ENCODE measurements around the gene LARP1.

Gene LARP1

DNA sequence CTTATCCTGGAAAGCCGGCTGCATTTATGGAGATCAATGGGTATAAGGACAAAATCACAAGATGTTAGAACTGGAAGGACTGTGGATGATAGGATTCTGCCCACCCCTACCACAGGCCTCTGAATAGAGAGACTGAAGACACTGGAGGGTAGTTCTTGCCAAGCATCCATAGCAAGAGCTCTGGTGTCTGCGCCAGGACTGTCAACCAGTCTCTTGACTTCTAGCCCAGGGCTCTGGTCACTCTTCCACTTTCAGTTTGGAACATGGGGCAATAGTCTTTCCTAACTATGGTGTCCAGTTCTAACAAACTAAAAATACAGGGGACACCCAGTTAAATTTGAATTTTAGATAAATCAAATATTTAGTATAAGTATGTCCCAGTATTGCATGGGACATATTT is 23.4 kb downstream of the LARP1 start:
- in situ Hi-C loops (cut with HindIII; ENCODE audit: low sequenced_read_pairs) = no loop called here
- TF ChIP-seq, protein P1, sequence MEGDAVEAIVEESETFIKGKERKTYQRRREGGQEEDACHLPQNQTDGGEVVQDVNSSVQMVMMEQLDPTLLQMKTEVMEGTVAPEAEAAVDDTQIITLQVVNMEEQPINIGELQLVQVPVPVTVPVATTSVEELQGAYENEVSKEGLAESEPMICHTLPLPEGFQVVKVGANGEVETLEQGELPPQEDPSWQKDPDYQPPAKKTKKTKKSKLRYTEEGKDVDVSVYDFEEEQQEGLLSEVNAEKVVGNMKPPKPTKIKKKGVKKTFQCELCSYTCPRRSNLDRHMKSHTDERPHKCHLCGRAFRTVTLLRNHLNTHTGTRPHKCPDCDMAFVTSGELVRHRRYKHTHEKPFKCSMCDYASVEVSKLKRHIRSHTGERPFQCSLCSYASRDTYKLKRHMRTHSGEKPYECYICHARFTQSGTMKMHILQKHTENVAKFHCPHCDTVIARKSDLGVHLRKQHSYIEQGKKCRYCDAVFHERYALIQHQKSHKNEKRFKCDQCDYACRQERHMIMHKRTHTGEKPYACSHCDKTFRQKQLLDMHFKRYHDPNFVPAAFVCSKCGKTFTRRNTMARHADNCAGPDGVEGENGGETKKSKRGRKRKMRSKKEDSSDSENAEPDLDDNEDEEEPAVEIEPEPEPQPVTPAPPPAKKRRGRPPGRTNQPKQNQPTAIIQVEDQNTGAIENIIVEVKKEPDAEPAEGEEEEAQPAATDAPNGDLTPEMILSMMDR (IDR thresholded peaks at IDR 0.05; ENCODE audit: low read depth, low read length, missing control alignments) = no peak
- H3K4me3 ChIP-seq (ENCODE audit: low read depth, low read length) = no peak overlapping the region
- DNase-seq (ENCODE audit: low read depth) = no peak

DNA sequence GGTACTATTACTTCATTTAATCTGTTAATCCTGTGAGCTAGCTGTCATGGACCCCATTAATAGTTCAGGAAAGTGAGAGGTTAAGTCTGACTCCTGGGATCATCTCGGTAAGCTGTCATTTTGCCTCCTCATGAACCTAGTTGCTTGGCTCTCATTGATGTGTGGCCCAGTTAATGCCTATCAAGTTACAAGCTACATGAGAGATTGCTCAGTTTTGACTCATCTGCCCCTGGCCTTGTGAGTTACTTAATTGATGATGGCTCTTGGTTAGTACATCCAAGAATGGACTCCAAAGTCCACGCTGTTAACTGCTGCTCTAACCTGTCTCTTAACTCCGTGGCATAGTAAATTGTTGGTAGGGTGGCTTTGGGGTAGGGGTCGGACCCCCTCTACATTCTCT is 23.9 kb downstream of the LARP1 start:
- in situ Hi-C loops (cut with HindIII; ENCODE audit: low sequenced_read_pairs) = no loop called here
- peak; percentile 49 for DNase-seq (ENCODE audit: low read depth)
- TF ChIP-seq, protein P1 (IDR thresholded peaks at IDR 0.05; ENCODE audit: low read depth, low read length, missing control alignments) = no peak
- H3K4me3 ChIP-seq (ENCODE audit: low read depth, low read length) = no peak overlapping the region

DNA sequence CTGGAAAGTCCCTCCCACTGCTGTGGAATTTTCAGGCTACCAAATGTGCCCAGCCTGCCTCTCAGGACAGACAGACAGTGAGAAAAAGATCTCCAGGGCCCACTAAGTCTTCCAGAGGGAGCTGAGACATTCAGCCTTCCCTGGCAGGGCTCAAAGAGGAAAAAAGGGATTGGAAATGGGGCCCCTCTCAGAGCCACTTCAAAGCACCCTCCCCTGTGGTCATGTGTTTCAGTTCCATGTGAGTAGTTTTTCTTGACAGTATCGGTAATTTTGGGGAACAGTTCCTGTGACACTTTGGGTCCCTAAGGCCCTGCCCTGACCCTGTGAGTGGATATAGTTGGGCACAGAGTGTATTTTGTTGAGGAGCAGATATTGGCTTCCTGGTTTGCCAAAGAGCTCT is 25.0 kb downstream of the LARP1 start:
- no peak for DNase-seq (ENCODE audit: low read depth)
- in situ Hi-C loops (cut with HindIII; ENCODE audit: low sequenced_read_pairs) = no loop called here
- TF ChIP-seq, protein P1 (IDR thresholded peaks at IDR 0.05; ENCODE audit: low read depth, low read length, missing control alignments) = no peak
- H3K4me3 ChIP-seq (ENCODE audit: low read depth, low read length) = no peak overlapping the region

DNA sequence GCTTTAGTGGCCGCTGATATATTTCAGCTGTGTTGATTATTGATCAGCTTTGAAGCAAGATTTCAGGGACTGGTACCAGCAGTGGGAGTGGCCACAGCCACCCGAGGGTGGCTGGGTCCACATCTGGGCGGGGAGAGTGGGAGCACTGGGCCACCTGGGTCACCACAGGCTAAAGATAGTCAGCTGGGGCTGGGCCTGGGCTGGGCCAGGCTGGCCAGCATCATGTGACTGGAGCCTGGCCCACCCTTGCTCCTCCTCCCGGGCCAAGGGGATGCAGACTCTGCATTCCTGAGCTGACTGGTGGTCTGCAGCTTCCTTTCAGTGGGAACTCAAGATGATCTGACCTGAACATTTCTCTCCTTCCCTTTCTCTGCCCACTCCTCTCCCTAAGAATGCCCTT is 27.1 kb downstream of the LARP1 start:
- TF ChIP-seq, protein P1 (IDR thresholded peaks at IDR 0.05; ENCODE audit: low read depth, low read length, missing control alignments) = no peak
- in situ Hi-C loops (cut with HindIII; ENCODE audit: low sequenced_read_pairs) = no loop called here
- no peak for DNase-seq (ENCODE audit: low read depth)
- H3K4me3 ChIP-seq (ENCODE audit: low read depth, low read length) = no peak overlapping the region

DNA sequence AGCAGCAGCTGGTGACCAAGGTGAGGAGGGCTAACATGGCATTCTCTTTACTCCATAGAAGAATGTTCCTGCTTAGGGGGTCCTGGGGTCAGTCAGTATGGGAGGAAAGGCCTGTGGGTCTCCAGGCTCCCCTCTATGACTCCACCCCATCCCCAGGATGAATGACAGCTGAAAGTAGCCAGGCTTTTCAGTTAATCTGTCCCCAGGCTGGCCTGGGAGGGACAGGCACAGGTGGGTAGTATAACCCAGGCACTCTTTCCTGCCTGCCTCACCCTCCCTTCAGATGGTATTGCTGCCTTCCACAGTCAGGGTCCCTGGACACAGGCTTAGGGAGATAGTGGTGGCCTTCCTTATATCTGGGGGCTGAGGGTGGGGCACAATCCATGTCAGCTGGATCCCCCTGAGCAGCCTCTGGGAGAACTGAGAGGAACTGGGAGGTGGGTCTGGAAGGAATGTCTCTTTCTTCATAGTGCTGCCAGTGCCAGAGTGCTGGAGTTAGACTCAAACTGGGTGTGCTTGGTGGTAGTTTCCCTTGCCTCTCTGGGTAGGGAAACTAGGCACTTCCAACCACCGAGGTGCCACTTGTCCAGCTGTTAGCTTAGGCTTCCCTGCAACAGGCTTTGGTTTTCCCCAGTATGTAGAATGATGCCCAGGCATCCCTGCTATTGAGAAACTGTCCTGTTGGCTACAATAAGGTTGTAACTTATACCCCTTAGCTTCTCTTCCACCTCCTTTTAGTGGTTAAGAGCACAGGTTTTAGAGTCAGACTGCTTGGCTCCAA is 27.8 kb downstream of the LARP1 start:
- no peak for DNase-seq (ENCODE audit: low read depth)
- TF ChIP-seq, protein P1 (IDR thresholded peaks at IDR 0.05; ENCODE audit: low read depth, low read length, missing control alignments) = no peak
- no peak overlapping the region for H3K4me3 ChIP-seq (ENCODE audit: low read depth, low read length)
- in situ Hi-C loops (cut with HindIII; ENCODE audit: low sequenced_read_pairs) = no loop called here

DNA sequence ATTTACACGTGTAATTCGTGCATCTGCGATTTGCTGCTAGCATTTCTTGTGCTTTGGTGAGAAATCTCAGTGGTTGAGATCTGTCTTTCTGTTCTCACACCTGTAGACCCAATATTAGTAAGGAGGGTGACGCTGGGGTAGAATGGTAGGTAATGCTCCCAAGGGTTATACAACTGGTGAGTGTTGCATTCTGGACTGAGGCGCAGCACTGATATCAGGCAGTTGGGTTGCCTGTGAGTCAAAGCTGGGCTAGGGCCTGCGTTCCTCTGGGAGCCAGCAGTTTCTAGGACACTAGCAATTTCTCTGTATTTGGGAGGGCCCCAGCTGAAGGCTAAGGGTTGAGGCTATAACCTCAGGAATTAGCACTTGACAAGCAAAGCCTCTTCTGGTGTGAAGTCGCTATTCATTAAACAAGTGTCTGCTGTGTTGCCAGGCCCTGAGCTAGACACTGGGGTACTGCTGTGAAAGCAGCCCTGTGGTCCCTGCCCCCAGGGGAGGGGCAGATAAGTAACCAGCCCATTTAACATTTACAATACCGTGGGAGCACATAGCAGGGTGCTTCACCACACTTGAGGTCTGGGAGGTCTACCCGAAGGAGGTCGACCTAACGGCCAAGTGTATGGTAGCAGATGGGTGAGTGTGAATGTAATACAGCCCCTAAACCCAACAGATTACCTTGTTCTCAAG is 28.7 kb downstream of the LARP1 start:
- DNase-seq (ENCODE audit: low read depth) = no peak
- TF ChIP-seq, protein P1 (IDR thresholded peaks at IDR 0.05; ENCODE audit: low read depth, low read length, missing control alignments) = no peak
- in situ Hi-C loops (cut with HindIII; ENCODE audit: low sequenced_read_pairs) = no loop called here
- no peak overlapping the region for H3K4me3 ChIP-seq (ENCODE audit: low read depth, low read length)
